OCI-LY7 (cell line): ENCODE measurements around the gene HTT. TPM values are rescaled to one million over a fixed set of nuclear protein-coding genes. Genes with fewer than 3 reads are reported as not detected.

Experiments used
- BruUV-seq: library from RNA; stranded (reverse); fragments of 400-500 nt; replicated peaks from 2 replicates; lab custom pipeline; 2021; lab: Mats Ljungman, UMichigan
- CTCF ChIA-PET: fragments of 300-600 bp; sonication (Branson Sonifier 250); formaldehyde crosslinking; loops from one replicate; lab custom pipeline; 2022; ENCODE audit warnings: antibody characterized with exemption; ENCODE audit not compliant: unreplicated experiment; lab: Charles Lee
- POLR2A ChIA-PET: fragments of 300-600 bp; sonication (Branson Sonifier 250); formaldehyde crosslinking; loops from one replicate; lab custom pipeline; 2022; ENCODE audit warnings: antibody characterized with exemption; lab: Charles Lee
- DNase-seq: peaks from one replicate; pipeline ENCODE4 v3.0.0-alpha.2; 2015; ENCODE audit warnings: low spot score
- H2AFZ ChIP-seq: fragments of 200-600 bp; sonication (generic), shearing (Covaris generic); 2 replicates; pipeline ENCODE4 v1.6.1; 2014; ENCODE audit warnings: mild to moderate bottlenecking, antibody characterized with exemption, low read length, moderate library complexity
- H3K27ac ChIP-seq: fragments of 200-600 bp; sonication (generic); 2 replicates; pipeline ENCODE4 v1.5.1; 2014; ENCODE audit warnings: mixed run types, low read depth, mild to moderate bottlenecking, moderate library complexity, low read length, inconsistent platforms; ENCODE audit not compliant: poor library complexity, severe bottlenecking
- H3K36me3 ChIP-seq: fragments of 200-600 bp; sonication (generic); 2 replicates; pipeline ENCODE4 v1.6.1; 2014; ENCODE audit warnings: mild to moderate bottlenecking, antibody characterized with exemption, low read length, moderate library complexity, mixed read lengths; ENCODE audit not compliant: insufficient read depth
- H3K4me1 ChIP-seq: fragments of 200-600 bp; sonication (generic); 2 replicates; pipeline ENCODE4 v1.5.1; 2014; ENCODE audit warnings: mild to moderate bottlenecking, low read length; ENCODE audit not compliant: insufficient read depth, poor library complexity, severe bottlenecking
- H3K4me2 ChIP-seq: fragments of 200-600 bp; sonication (generic); 2 replicates; pipeline ENCODE4 v1.6.1; 2014; ENCODE audit warnings: mild to moderate bottlenecking, low read length
- H3K4me3 ChIP-seq: fragments of 200-600 bp; sonication (generic); 2 replicates; pipeline ENCODE4 v1.5.1; 2014; ENCODE audit warnings: mild to moderate bottlenecking, low read depth, low read length; ENCODE audit not compliant: poor library complexity, severe bottlenecking
- H3K79me2 ChIP-seq: fragments of 200-600 bp; sonication (generic); 2 replicates; pipeline ENCODE4 v1.6.1; 2016; ENCODE audit warnings: low read depth, mild to moderate bottlenecking, low read length, moderate library complexity, mixed read lengths; ENCODE audit not compliant: insufficient read depth
- H3K9me2 ChIP-seq: fragments of 200-600 bp; sonication (generic); 2 replicates; pipeline ENCODE4 v1.6.1; 2016; ENCODE audit warnings: mild to moderate bottlenecking, low read length, mixed read lengths; ENCODE audit not compliant: insufficient read depth
- H3K9me3 ChIP-seq: fragments of 200-600 bp; sonication (generic); 2 replicates; pipeline ENCODE4 v1.6.1; 2014; ENCODE audit warnings: mild to moderate bottlenecking, mixed run types, low read length, mixed read lengths
- H4K20me1 ChIP-seq: fragments of 200-600 bp; sonication (generic); 2 replicates; pipeline ENCODE4 v1.6.1; 2014; ENCODE audit warnings: mild to moderate bottlenecking, antibody characterized with exemption, low read length, moderate library complexity, mixed read lengths; ENCODE audit not compliant: insufficient read depth
- EZH2phosphoT487 ChIP-seq: fragments of 200-600 bp; sonication (generic); IDR thresholded peaks from 2 replicates; pipeline ENCODE4 v1.6.1; 2018; ENCODE audit warnings: low read depth, borderline replicate concordance, mild to moderate bottlenecking, mixed run types, antibody characterized with exemption, low read length, moderate library complexity, mixed read lengths
- intact Hi-C: fragments of 100-400 bp; cut with micrococcal nuclease; formaldehyde crosslinking; loops from one replicate; pipeline ENCODE4 v1.10.0; 2022; ENCODE audit not compliant: unreplicated experiment
- total RNA-seq, 2 experiments: library from RNA; depleted of rRNA in 1 of 2; stranded (reverse); fragments of >200 nt in 1 of 2; shearing (Covaris generic) in 1 of 2; gene quantifications; 2 replicates each; pipeline ENCODE4 v1.2.3, GENCODE V29; 2014 to 2022
- TF ChIP-seq, protein P1 (sequence below): fragments of 200-600 bp; sonication (generic); conservative IDR thresholded peaks from 2 replicates; pipeline ENCODE4 v1.5.1; 2014; ENCODE audit warnings: mild to moderate bottlenecking, antibody characterized with exemption, low read length, moderate library complexity, mixed read lengths

HTT gene
- total RNA-seq, 2 experiments from 2014 or later: 36.4 to 91.3 TPM

DNA sequence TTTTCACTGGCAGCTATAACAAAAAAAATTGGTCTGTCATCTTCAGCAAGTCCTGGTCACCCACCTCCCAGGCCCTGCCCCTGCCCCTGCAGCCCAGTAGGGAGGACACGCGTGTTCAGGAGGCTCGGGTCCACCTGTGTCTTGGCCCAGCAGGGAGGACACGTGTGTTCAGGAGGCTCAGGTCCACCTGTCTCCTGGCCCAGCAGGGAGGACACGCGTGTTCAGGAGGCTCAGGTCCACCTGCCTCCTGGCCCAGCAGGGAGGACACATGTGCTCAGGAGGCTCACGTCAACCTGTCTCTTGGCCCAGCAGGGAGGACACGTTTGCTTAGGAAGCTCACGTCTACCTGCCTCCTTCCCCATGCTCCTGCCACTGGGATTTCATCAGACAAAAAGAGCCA is 45.0 kb upstream of the HTT start:
- TF ChIP-seq EZH2phosphoT487: no peak
- TF ChIP-seq, protein P1, sequence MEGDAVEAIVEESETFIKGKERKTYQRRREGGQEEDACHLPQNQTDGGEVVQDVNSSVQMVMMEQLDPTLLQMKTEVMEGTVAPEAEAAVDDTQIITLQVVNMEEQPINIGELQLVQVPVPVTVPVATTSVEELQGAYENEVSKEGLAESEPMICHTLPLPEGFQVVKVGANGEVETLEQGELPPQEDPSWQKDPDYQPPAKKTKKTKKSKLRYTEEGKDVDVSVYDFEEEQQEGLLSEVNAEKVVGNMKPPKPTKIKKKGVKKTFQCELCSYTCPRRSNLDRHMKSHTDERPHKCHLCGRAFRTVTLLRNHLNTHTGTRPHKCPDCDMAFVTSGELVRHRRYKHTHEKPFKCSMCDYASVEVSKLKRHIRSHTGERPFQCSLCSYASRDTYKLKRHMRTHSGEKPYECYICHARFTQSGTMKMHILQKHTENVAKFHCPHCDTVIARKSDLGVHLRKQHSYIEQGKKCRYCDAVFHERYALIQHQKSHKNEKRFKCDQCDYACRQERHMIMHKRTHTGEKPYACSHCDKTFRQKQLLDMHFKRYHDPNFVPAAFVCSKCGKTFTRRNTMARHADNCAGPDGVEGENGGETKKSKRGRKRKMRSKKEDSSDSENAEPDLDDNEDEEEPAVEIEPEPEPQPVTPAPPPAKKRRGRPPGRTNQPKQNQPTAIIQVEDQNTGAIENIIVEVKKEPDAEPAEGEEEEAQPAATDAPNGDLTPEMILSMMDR: no peak
- Histone ChIP-seq H3K9me3 (no peaks in the 10 kb centered on the region), H3K4me1 (no peaks in the 10 kb centered on the region), H3K36me3 (no peaks in the 10 kb centered on the region), H3K79me2 (no peaks in the 10 kb centered on the region), H3K9me2 (no peaks in the 10 kb centered on the region), H2AFZ (no peak overlapping the region), H3K4me2 (no peak overlapping the region), H3K4me3 (no peak overlapping the region), H3K27ac (no peak overlapping the region), H4K20me1 (no peaks in the 10 kb centered on the region)
- intact Hi-C loops: no loop called here
- ChIA-PET POLR2A (no interaction called here), CTCF (no interaction called here)
- BruUV-seq: no TSS peak
- DNase-seq: no peak

DNA sequence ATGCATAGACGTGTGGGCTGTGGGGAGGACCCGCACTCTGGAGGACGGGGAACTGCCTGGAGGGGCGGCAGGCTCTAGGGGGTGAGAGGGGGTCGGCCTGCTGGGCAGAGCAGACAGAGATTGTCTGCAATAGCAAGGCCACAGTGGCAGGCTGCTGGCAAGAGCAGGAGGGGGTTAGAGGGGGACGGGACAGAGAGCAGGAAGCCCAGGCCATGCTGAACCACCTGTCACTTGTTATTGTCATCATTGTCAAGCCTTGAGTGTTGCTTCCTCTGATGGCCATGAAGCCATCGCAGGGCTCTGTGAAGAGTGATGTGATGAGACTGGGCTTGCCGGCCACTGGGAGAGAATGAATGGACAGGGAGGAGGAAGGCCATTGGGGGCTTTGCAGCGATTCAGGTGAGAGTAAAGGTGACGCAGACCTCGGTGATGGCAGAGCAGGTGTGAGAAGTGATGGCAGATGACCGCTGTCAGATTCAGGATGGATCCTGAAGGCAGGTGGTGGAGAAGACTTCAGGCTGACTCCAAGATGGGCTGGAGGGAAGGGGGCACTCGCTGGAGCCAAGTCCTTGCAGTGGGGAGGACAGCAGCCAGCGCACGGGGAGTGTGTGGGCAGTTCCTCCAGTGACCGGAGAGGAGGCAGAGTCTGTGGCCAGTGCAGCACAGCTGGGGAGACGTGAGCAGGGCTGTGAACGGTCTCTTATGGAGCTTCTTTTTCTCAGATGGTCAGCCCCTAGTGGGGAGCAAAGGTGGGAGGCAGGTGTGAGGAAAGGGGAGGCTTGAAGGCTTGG is 43.7 kb upstream of the HTT start:
- no peaks in the 10 kb centered on the region for H3K9me3 ChIP-seq
- ChIA-PET CTCF (interaction anchor here (0.6 kb wide), 1 partner anchor 150 kb away, joined by 3 read pairs; no protein-coding TSS in a partner anchor), POLR2A (no interaction called here)
- DNase-seq: no peak
- no peaks in the 10 kb centered on the region for H3K9me2 ChIP-seq
- no TSS peak for BruUV-seq
- no peaks in the 10 kb centered on the region for H4K20me1 ChIP-seq
- H3K36me3 ChIP-seq: no peaks in the 10 kb centered on the region
- H3K4me2 ChIP-seq: no peak overlapping the region
- TF ChIP-seq EZH2phosphoT487: no peak
- TF ChIP-seq, protein P1: no peak
- intact Hi-C loops: loop anchor here (5.0 kb wide), 1 partner anchor 53 kb away; no protein-coding TSS in a partner anchor
- no peak overlapping the region for H3K27ac ChIP-seq
- H3K4me1 ChIP-seq: no peaks in the 10 kb centered on the region
- H2AFZ ChIP-seq: no peak overlapping the region
- no peak overlapping the region for H3K4me3 ChIP-seq
- no peaks in the 10 kb centered on the region for H3K79me2 ChIP-seq
